Measurements from ENCODE around the gene ZNF740.

- no peak for TF ChIP-seq EZH2 (IDR thresholded peaks at IDR 0.05; ENCODE audit: borderline replicate concordance, low read length)
- TF ChIP-seq CTCF (conservative IDR thresholded peaks at IDR 0.05 in 1 of 2, IDR thresholded peaks at IDR 0.05 in 1 of 2; ENCODE audit: extremely low read depth in 1 of 2, insufficient read depth in 1 of 2, low read depth in 1 of 2, low read length in 2 of 2), result no peak
These were observed 769 bp upstream of the ZNF740 start for GRCh38 chr12:53179687-53180219.
